HG02870 (cell line): ENCODE data around the gene CD200R1.

ENCODE experiments used
- ATAC-seq: cut with Tn5 transposase; IDR thresholded peaks from one replicate; pipeline ENCODE4 v1.9.1; 2021; ENCODE audit warnings: mild to moderate bottlenecking, moderate library complexity; ENCODE audit not compliant: unreplicated experiment

Gene CD200R1

GRCh38 chr3:112974894-112975293 lies at the start of gene CD200R1:
TSS of gene CD200R1 (minus strand) at chr3:112975103. CDS start at chr3:112974857, 246 bp downstream.
- ATAC-seq, result no peak

- ATAC-seq, result no peak
Observed at GRCh38 chr3:113021471-113021870, 46.6 kb upstream of the CD200R1 start.

GRCh38 chr3:113019182-113020137 lies 44.6 kb upstream of the CD200R1 start:
- ATAC-seq, result peak; percentile 93

GRCh38 chr3:113018536-113019181 lies 43.8 kb upstream of the CD200R1 start:
- ATAC-seq, result no peak

- no peak for ATAC-seq
Observed at GRCh38 chr3:113013593-113013992, 38.7 kb upstream of the CD200R1 start.

GRCh38 chr3:113008117-113008516 lies 33.2 kb upstream of the CD200R1 start:
- ATAC-seq, result no peak

- no peak for ATAC-seq
Observed at GRCh38 chr3:113006359-113007056, 31.6 kb upstream of the CD200R1 start.

- no peak for ATAC-seq
Observed at GRCh38 chr3:113005611-113006010, 30.7 kb upstream of the CD200R1 start.

GRCh38 chr3:113002679-113003078 lies 27.8 kb upstream of the CD200R1 start:
- no peak for ATAC-seq

GRCh38 chr3:113002037-113002436 lies 27.1 kb upstream of the CD200R1 start:
- no peak for ATAC-seq

GRCh38 chr3:113000691-113001090 lies 25.8 kb upstream of the CD200R1 start:
- ATAC-seq, result no peak

GRCh38 chr3:112995800-112996199 lies 20.9 kb upstream of the CD200R1 start:
- ATAC-seq, result no peak

- peak; percentile 95 for ATAC-seq
Observed at GRCh38 chr3:112990672-112991602, 16.0 kb upstream of the CD200R1 start, which contains the start of gene GTPBP8. TSS of gene GTPBP8 (plus strand) at chr3:112990984. CDS start at chr3:112991000, 16 bp downstream.

GRCh38 chr3:112987710-112988334 lies 12.9 kb upstream of the CD200R1 start:
- no peak for ATAC-seq

- no peak for ATAC-seq
Observed at GRCh38 chr3:112984485-112984884, 9.6 kb upstream of the CD200R1 start.

GRCh38 chr3:112982710-112983109 lies 7.8 kb upstream of the CD200R1 start:
- ATAC-seq, result no peak

GRCh38 chr3:112980080-112980479 lies 5.2 kb upstream of the CD200R1 start:
- ATAC-seq, result no peak

GRCh38 chr3:112979244-112979832 lies 4.4 kb upstream of the CD200R1 start:
- no peak for ATAC-seq

GRCh38 chr3:112976953-112977352 lies 2.0 kb upstream of the CD200R1 start:
- no peak for ATAC-seq
